Hematopoietic multipotent progenitor cell treated with erythropoietin and hydrocortisone succinate and interleukin-3 and kit ligand, for 15 days (in vitro differentiated cells): ENCODE measurements around the gene NFILZ.

ENCODE experiments used
- DNase-seq: peaks from one replicate; pipeline ENCODE4 v3.0.0-alpha.2; 2015; ENCODE audit warnings: low spot score

Gene NFILZ, protein sequence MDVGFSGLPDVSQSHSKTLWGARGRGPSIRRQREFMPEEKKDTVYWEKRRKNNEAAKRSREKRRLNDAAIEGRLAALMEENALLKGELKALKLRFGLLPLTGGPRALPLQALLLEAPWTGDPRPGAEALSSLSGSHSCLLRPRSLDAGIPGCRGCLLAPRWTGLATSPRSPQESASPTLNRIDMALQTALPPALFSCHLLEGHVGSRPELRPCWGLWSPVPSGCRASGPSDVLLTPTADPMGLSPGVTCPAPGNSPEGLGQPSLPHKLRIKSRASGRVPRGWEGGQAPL

DNA sequence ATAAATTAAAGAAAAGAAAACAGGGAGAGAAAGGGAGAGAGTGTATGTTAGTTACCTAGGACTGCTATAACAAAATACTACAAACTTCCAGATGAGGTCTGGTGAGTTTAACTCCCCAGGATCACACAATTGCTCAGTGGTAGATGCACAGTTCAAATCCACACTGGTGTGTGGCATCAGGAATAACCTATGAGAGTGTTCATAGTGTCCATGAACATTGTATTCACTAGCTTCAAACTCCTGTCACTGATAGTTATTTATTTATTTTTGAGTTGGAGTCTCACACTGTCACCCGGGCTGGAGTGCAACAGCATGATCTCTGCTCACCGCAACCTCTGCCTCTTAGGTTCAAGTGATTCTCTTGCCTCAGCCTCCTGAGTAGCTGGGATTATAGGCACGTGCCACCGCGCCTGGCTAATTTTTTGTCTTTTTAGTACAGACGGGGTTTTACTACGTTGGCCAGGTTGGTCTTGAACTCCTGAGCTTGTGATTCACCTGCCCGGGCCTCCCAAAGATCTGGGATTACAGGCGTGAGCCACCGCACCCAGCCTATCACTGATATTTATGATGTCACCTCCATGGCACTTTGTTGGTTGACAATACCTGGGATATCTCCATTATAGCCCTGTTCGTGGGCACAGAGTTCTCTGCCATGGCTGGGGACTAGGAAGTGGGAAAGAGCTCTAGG is at the start of gene NFILZ:
Gene NFILZ, plus strand, starts transcription at position 638 of the 688 bp plus-strand sequence. CDS start 46,133 bp downstream, outside the sequence.
- no peak for DNase-seq

DNA sequence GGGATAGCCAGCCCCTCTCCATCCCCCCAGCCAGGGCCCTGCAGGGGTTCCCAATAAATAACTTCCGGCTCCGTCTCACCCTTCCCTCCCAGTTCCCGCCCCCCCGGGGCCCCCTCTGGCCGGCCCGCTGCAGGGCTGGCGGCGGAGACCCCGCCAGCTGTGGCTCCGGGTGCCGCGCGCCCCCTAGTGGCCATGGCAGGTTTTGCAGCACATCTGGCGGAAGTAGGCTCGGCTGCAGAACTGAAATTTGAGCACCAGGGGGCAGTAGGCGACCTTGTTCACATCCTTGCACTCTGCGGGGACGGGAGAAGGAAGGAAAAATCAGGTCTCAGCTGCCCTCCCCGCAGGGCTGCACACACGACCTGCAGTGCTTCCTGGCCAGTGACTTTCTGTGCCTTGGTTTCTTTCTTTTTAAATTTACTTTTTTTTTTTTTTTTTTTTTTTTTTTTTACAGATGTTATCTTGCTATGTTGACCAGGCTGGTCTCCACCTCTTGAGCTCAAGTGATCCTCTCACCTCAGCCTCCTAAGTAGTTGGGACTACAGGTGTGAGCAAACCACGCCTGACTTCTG is 49.6 kb upstream of the NFILZ start:
- DNase-seq, result peak; percentile 88

DNA sequence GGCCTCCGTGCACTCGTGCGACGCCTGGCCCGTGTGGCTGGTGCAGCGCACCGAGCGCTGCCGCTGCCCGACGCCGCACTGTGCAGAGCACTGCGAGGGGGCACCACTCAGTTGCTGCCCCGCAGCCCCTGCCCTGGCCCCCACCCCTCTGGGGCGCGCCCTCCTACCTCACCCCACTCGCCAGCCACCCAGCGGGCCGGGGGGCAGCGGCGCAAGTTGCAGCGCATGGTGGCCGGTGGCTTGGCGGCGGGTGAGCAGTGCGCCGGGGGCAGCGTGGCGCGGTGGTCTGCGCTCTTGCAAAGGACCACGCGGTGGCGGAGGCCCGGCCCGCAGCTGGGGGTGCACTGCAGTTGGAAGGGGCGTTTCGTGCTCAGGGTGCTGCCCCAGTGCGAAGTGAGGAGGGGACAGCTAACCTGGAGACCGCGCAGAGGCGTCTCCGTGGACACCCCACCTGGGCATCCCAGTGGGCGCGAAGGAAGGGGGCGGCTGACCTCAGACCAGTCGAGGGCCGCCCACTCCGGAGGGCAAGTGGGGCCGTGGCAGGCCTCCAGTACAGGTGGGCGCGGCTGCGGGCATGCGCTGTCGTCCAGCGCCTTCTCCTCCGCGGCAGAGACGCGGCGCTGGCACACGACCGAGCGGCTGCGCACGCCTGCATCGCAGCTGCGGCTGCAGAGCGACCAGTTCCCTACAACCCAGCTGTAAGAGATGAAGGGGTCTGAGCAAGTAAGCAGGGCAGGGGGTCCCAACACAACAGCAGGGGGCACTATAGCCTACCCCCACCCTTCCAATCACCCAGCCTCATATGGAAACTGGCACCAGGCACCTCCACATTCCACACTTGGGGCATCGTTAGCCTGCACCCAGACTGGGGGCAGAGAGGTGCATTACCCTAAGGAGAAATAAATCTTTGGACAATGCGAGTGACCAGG is 45.2 kb upstream of the NFILZ start:
- no peak for DNase-seq

DNA sequence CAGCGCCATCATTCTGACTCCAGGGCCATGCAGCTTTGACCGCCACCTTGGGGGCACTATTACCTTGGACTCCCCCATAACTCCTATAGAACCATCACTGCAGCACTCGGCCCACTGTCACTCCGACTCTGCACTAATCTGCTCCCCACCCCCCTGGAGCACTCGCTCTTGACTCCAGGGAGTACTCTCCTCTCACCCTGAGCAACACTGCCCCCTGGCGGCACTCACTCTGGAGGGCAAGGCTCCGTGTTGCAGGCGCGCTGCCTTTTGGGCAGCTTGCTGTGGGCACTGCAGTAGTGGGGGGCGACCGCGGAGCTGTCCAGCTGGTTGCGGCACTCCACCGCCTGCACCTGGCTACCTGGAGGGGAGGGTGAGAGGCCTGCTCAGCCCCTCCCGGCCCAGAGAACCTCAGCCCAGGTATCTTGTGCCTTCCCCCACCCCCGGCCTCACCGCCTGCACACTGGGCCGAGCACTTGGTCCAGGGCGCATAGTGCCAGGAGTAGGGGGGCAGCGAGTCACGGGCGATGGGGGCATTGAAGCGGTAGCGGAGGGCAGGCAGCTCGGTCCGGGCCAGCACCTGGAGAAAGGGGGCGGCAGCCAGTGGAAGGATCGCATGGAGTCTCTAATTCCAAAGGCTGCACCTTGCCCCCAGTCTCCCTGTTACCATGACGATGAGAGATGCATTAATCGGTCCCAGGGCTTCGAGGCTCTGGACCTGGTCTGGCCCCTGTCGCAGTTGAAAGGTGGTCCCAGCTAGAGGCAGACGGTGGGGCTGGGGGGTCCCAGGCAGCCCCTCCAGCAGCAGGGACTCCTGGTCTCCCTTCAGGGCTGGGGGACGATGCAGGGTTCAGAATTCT is 44.3 kb upstream of the NFILZ start:
- DNase-seq, result peak; percentile 70

DNA sequence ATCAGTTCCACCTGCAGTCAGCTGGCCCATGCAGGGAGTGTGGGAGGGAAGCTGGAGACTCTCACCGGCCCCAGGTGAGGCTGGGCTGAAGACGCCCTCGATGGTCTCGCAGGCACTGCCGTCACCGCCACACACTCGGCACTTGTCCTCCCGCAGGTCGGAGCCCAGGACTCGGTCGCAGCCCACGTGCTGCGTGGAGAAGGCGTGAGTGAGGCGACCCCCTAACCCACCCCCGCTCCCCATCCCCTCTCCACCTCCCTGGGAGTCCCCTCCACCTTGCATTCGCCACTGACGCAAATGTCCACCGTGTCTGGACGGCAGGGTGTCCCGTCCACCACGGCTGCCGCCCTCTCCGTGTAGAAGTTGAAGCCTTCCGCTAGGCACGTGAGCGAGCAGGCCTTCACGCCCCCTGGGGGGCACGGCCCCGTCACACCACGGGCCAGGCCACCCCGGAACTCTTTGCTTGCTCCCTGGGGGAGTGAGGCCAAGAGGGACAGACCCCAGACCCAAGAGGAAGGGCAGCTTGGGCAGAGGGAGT is 41.2 kb upstream of the NFILZ start:
- no peak for DNase-seq

DNA sequence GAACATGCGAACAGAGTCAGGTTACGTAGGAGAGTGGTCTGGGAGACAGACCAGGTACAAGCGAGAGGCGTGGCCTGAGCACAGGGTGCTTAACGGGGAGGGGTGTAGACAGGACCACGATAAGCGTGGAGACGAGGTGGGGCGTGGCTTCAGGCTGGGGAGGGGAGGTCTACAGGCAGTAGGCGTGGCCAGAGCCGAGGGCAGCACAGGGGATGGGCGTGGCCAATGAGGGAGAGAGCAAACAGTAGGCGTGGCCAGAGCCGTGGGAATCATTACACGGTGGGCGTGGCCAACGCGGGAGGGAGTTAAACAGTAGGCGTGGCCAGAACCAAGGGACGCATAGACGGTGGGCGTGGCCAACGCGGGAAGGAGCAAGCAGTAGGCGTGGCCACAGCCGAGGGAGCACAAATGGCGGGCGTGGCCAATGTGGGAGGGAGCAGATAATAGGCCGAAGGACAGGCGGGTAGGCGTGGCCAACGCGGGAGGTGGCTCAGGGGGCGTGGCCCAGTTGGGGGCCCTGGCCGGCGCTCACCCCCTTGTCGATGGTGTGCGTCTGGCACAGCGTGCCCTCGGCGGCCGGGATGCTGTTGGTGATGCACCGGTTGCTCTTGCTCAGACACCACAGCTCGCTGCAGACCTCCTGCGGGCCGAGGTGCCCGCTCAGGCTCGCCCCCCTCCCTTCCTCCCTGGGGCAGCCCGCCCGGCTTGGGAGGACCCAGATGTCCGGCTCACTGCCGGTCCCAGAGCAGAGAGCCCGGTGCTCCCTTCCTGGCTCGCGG is 38.0 kb upstream of the NFILZ start:
- peak; percentile 89 for DNase-seq

DNA sequence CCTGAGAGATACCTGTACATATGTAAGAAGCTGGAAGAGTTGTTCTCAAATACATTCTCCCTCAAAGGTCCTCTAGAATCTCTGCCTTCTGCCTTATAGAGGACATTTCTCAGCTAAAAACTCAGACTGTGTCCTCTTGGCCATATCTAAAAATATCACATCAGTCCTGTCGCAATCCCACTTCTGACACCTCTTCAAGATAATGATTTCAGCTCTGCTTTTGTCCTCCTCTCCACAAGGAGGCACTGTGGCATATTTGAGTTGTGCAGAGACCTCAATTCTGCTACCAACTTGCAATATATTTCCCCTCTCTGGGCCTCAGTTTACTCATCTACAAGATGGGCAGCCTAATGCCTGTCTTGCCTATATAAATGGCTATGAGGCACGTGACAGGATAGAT is 36.5 kb upstream of the NFILZ start:
- no peak for DNase-seq

DNA sequence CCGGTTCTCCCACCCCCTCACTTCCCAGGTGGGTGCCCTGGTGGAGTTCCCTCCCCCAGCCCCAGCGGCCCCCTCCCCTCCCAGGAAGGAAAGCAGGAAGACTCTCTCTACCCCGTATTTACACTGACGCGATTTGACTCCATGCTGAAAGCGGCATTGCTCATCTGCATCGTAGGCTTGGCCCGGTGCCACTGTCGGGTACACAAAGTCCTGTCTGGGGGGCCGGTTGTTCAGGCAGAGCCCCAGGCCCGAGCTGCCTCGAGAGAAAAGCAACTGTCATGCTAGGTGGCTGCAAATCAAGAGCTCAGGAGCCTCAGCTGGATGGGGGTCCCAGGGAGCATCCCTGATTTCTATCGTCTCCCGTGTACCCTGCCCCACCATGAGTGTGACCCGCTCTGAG is 34.8 kb upstream of the NFILZ start:
- DNase-seq, result no peak

DNA sequence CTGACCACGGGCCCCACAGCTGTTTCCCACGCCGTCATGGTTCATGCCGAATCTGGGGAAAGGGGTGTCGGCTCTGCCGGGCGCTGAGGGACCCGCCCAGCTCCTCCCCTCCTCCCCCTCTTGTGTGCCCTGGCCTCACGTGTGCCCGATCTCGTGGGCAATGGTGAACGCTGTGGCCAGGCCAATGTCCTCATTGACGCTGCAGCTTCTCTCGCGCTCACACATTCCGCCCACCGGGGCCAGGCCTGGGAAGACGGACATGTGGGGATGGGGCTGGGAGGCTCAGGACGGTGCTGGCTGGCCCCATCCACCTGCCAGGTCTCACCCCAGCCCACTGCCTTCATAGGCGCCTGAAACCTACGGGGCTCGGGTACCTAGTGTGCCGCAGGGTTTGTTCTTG is 34.3 kb upstream of the NFILZ start:
- DNase-seq, result no peak

DNA sequence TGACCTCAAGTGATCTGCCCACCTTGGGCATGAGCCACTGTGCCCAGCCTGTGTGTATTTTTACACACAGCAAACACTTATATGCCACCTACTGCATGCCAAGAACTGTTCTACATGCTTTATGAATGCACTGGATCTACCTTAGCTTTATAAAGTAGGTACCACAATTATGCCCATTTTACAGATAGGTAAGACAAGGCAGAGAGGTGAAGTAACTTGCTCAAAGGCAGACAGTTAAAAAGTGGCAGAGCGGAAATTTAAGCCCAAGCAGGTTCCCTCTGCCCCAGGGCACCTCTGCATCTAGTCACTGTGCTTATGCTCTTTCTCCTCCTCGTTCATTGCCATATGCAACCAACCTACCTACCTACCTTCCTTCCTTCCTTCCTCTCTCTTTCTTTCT is 30.4 kb upstream of the NFILZ start:
- DNase-seq, result no peak

DNA sequence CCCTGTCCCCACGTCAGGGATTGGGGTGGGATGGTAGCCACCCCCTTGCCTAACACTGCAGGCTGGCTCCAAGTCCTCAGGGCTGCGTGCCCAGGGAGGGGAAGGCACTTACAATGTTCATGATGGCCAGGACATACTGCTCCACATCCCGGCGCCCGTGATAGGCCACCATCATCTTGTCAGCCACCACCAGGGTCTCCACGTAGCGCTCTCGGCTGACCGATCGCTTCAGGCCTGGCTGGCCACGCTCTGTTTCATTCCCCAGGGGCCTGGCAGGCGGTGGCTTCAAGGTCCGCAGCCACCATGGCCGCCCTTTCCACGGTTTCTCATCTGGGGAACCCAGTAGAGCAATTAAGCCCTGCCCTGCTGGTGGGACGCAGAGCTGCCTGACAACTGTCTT is 29.6 kb upstream of the NFILZ start:
- DNase-seq, result no peak

DNA sequence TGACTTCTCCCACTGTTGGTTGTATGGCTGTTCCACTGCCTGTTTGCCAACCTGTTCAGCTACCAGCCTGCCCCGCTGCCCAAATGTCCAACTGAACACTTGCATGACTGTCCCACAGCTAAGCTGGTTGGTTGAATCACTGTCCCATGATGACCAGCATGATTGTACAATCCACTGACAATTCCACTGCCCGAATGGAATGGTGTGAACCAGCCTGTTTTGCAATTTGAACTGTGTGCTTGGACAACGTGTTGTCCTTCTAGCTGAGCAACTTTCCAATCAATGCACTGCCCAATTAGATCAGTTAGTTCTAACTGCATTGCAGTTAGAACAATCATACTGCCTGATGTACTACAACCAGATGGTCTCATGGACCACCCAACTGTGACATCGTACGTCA is 28.6 kb upstream of the NFILZ start:
- no peak for DNase-seq

DNA sequence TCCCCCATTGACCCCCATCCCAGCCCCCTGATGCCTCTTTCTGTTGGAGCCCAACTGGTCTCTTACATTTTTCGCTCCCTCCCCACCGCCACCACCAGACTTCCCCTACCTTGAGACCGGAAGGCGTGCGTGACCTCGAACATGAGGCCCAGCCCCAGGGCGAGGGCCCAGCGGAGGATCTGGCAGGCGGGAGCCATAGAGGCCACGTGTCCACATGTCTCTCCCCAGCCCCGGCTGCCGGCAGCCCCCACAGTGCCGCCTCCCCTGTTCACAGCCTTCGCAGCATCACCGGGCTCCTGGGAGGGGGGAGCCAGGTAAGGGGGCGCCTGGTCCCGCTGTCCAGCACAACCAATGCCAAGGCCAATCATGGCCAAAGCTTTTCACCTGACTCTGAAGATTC is 24.9 kb upstream of the NFILZ start:
- no peak for DNase-seq

DNA sequence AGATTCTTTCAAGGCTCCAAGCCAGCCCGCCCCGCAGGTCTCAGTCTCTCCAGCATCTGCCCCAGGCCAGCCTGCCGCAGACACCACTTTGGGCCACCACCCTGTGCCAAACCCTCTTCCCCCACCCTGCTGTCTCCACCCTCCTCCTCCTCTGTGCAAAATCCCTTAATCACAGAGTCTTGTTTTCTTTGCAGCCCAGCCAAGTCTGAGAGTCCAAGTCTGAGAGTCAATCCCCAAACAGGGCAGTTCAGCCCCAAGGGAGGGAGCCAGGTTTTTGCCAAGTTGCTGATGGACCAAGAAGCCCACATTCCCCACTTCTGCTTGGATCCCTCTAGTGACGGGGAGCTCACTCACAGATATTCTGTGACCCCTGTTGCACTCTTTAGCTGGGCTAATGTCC is 23.0 kb upstream of the NFILZ start:
- no peak for DNase-seq

DNA sequence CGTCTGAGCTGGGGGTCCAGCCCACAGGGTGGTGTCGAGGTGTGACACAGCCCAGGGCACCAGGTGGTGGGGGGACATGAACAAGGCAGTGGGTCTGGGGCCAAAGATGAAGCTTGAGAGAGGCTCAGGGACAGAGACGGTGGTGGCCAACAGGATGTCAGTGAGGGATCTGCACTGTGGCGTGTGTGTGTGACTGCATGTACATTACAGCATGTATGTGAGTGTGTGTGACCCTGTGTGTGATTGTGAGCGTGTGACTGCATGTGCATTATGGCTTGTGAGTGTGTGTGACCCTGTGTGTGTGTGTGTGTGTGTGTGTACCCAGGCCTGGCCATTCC is 21.5 kb upstream of the NFILZ start:
- DNase-seq, result no peak

DNA sequence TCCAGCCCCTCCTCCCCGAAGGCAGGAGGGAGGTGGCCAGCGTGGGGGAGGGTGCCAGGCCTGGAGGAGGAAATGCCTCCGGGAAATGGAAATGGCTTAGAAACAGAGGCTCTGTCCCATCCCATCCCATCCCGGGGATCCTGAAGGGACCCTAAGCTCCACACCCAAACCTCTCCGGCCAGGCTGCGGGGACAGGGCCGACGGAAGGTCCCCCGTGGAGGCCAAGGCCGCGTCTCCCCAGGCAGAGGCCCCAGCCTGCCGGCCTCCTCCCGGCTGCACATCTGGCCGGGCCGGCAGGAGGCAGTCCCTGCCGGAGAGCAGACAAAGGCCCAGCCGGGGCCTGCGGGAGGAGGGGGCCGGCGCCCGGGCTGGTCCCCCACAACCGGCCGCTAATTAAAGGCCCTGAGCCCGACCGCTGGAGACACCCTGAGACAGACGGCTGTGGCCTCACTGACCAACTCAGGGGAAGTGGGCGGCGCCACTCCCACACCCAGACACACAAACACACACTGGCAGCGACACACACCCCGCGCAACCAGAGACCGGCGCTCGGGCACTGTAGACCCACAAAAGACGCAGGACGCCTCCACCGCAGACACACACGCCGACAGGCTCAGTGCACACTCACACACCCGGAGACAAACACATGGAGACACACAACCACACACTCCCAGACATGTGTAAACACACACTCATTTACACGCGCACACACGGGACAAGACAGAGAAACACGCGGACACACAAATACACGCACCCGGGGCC is 21.0 kb upstream of the NFILZ start:
- no peak for DNase-seq

DNA sequence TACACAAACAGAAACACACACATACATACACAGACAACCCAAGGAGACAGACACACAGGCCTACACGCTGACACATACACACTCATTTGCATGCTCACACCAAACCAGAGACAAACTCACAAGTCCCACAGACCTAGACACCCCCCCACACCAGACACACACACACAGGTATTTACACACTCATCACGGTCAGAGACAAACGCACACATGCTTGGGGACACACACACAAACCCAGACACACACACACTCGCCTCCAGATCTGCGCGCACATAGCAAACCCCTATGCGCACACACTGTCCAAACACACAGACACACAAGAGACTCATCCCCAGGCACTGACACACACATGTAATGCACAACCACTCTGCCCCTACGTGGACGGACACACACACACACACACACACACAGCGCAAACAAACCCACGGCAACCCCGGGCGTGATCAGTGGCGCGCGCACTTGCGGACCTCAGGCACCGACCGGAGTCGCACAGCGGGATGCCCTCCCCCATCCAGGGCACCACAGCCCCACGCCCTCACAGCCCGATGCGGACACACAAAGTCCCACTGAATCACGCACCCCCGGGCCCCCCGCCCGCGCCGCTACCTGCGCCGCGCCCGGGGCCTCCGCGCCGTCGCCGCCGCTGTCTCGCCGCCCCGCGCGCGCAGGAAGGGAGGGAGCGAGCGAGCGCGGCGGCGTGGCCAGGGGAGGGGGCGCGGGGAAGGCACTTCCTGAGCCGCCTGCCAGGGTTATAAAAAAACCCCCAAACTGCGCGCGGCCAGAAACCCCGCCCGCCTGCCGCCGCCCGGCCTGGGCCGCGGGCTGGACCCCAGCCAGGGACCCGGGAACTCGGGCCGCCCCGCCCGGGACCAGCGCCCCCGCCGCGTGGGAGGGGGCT is 20.1 kb upstream of the NFILZ start, which contains the start of gene ADAMTS10:
Gene ADAMTS10, minus strand, starts transcription at position 675 of the 895 bp plus-strand sequence. CDS start 5,005 bp downstream, outside the sequence.
- DNase-seq, result no peak

DNA sequence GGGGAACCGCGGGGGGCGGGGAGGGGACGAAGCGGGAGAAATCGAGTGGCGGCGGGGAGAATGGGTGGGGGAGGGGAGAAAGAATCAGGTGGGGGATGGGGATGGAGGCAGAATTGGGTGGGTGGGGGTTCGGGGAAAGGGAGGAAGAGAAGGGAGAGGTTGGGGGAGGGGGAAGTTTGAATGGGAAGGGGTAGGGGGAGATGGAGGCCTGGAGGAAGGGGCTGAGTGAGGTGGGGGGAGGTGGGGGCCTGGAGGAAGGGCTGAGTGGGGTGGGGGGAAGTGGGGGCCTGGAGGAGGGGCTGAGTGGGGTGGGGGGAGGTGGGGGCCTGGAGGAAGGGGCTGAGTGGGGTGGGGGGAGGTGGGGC is 19.5 kb upstream of the NFILZ start:
- no peak for DNase-seq
